Thoracic aorta (tissue), 2 donors: ENCODE measurements around the gene CFAP161. TPM values are rescaled to one million over a fixed set of nuclear protein-coding genes. Genes with fewer than 3 reads are reported as not detected.

Experiments used
- ATAC-seq: fragments of 150-250 bp; one replicate; pipeline ENCODE4 v1.8.0; 2017; ENCODE audit warnings: low read depth; ENCODE audit not compliant: insufficient number of reproducible peaks, low FRiP score
- DNase-seq: peaks from one replicate; pipeline ENCODE4 v3.0.0-alpha.2; 2020; ENCODE audit warnings: low spot score
- H3K27ac ChIP-seq, 2 donors: fragments of 200-600 bp; sonication (generic); 1 replicate in 1 of 2; 2 replicates in 1 of 2; pipeline ENCODE4 v1.5.1; 2016; ENCODE audit warnings: mild to moderate bottlenecking in 2 of 2, moderate library complexity in 2 of 2
- H3K27me3 ChIP-seq: fragments of 200-600 bp; sonication (generic); replicated peaks from 2 replicates; pipeline ENCODE4 v1.6.0; 2016; ENCODE audit warnings: mild to moderate bottlenecking; ENCODE audit not compliant: insufficient read depth
- H3K36me3 ChIP-seq: fragments of 200-600 bp; sonication (generic); one replicate; pipeline ENCODE4 v1.5.1; 2016
- H3K4me1 ChIP-seq, 2 donors: fragments of 200-600 bp; sonication (generic); 1 replicate in 1 of 2; 2 replicates in 1 of 2; pipeline versions ENCODE4 v1.5.1 to v1.6.0; 2016; ENCODE audit warnings: low read depth in 2 of 2, mild to moderate bottlenecking in 1 of 2; ENCODE audit not compliant: control insufficient read depth in 1 of 2
- H3K4me3 ChIP-seq: fragments of 200-600 bp; sonication (generic); 2 replicates; pipeline ENCODE4 v1.5.1; 2016; ENCODE audit warnings: mild to moderate bottlenecking
- H3K9me3 ChIP-seq: fragments of 200-600 bp; sonication (generic); 2 replicates; pipeline ENCODE4 v1.5.1; 2016
- CTCF ChIP-seq: fragments of 200-600 bp; sonication (generic); IDR thresholded peaks from one replicate; pipeline ENCODE4 v1.5.1; 2019; ENCODE audit warnings: antibody characterized with exemption
- total RNA-seq, 2 donors: library from RNA; depleted of rRNA; stranded (reverse); fragments of >200 nt; gene quantifications; one replicate each; pipeline versions ENCODE4 v1.1.0 to v1.2.3, GENCODE V29; 2016

Gene CFAP161
- total RNA-seq, 2 donors from 2014 or later, result 1.1 TPM; not detected in 1

- TF ChIP-seq CTCF, result no peak
- Histone ChIP-seq H3K36me3 (no peaks in the 10 kb centered on the region), H3K27ac (peak overlapping the region in 1 of 2 donors; percentile 44), H3K9me3 (no peaks in the 10 kb centered on the region), H3K4me1 (no peaks in the 10 kb centered on the region), H3K4me3 (no peak overlapping the region), H3K27me3 (no peaks in the 10 kb centered on the region)
- ATAC-seq (no peak), DNase-seq (no peak)
Measured at GRCh38 chr15:81190922-81191507, 56.9 kb downstream of the CFAP161 start.

- no peaks in the 10 kb centered on the region for H3K27me3 ChIP-seq
- no peaks in the 10 kb centered on the region for H3K36me3 ChIP-seq
- no peaks in the 10 kb centered on the region for H3K9me3 ChIP-seq
- DNase-seq (no peak), ATAC-seq (no peak)
- TF ChIP-seq CTCF, result no peak
- H3K4me1 ChIP-seq, result no peaks in the 10 kb centered on the region
- H3K4me3 ChIP-seq, result no peak overlapping the region
- H3K27ac ChIP-seq, result no peak overlapping the region
Measured at GRCh38 chr15:81191701-81192100, 57.6 kb downstream of the CFAP161 start.

DNA sequence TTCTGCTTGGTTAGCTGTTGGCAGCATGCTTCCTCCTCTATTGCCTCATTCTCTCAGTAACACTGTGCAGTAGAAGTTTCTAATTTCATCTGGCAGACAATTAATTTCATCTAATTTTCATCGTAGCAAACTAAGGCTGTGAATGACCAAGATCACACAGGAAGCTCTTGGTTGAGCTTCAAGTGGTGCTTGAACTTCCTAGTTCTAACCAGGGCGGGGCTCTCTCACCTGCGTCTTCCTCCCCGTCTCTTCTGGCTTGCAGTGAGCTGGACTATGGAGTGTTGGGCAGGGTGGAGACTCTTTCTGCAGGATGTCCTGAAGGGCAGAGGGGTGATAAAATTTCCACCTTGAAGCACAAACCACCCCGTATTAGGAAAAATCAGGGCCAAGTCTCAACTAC, 60.7 kb downstream of the CFAP161 start:
- Histone ChIP-seq H3K4me3 (no peak overlapping the region), H3K9me3 (no peaks in the 10 kb centered on the region), H3K4me1 (no peaks in the 10 kb centered on the region), H3K27ac (no peak overlapping the region), H3K27me3 (no peaks in the 10 kb centered on the region), H3K36me3 (no peaks in the 10 kb centered on the region)
- ATAC-seq, result no peak
- TF ChIP-seq CTCF, result no peak
- no peak for DNase-seq

DNA sequence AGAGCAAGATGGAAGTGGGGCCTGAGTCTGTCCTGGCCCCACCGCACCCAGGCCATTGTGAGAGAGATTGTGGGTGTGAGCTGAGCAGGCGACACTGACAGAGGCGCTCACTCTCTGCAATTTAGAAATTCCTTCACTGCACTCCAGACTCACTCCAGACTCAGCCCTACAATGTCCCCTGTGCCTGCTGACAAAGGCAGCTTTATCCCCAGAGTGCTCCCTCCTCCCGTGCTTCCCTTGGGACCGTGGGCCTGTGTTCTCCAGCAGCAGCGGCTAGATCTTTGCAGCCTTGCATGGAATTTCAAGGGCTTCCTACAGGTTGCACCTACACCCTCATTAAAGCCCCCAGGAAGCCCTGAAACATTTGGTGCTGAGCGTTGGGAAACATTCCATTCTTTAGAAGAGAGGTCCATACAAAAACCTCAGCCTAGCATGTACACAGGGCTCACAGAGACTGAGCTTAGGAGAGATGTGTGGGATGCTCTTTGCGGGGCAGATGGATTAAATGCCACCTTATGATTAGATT, 61.3 kb downstream of the CFAP161 start:
- H3K27me3 ChIP-seq, result no peaks in the 10 kb centered on the region
- H3K4me3 ChIP-seq, result no peak overlapping the region
- ATAC-seq (no peak), DNase-seq (no peak)
- TF ChIP-seq CTCF, result no peak
- no peak overlapping the region for H3K27ac ChIP-seq
- no peaks in the 10 kb centered on the region for H3K36me3 ChIP-seq
- no peaks in the 10 kb centered on the region for H3K9me3 ChIP-seq
- H3K4me1 ChIP-seq, result no peaks in the 10 kb centered on the region

DNA sequence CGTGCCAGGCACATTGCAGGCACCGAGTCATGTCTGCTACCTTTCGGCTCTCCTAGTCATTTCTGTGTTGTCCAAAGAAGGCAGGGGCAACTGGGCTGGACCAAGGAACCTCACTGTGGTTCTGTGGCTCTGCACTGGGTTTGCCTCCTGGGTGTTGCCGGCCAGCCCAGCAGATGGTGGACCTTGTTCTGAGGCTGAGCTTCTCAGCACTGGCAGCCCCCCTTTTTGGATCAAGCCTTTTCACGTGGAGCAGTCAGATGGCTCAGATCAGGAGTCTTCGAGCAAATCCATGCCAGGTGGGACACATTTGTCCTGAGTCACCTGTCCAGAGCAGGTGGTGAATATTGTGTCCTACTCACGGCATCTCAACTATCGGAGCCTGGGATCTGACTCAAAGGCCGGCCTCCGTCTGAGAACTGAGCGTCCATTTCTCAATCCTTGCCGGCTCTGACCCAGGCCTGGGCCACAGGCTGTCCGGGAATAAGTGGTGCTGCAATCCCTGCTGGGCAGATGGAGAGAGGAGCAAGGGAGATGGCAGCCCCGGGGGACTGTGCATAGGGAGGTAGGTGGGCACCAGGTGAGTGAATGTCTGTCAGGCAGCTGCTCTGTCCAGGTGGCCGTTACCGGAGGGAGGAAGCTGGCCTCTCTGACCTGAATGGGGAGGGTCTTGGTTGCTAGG, 62.6 kb downstream of the CFAP161 start, which contains the start of gene IL16:
Gene IL16, plus strand, starts transcription at position 304 of the 679 bp plus-strand sequence. CDS start 28,521 bp downstream, outside the sequence.
- Histone ChIP-seq H3K27ac (no peak within 1 kb of the TSS), H3K36me3 (no peaks in the 10 kb centered on the region), H3K4me3 (no peak within 1 kb of the TSS), H3K4me1 (no peaks in the 10 kb centered on the region), H3K27me3 (no peaks in the 10 kb centered on the region), H3K9me3 (no peaks in the 10 kb centered on the region)
- TF ChIP-seq CTCF, result no peak
- no peak for DNase-seq
- ATAC-seq, result no peak
